Neuronal stem cell (in vitro differentiated cells): ENCODE results near the gene CCDC187.

Experiments used
- DNase-seq: peaks from one replicate; pipeline ENCODE4 v3.0.0-alpha.2; 2013; ENCODE audit warnings: low spot score
- H2AFZ ChIP-seq: one replicate; pipeline ENCODE4 v1.6.1; 2013; ENCODE audit warnings: mild to moderate bottlenecking, low read length, inconsistent platforms
- H2AK5ac ChIP-seq: 2 replicates; pipeline ENCODE4 v1.6.1; 2013; ENCODE audit warnings: low read depth, mild to moderate bottlenecking, inconsistent platforms, low read length, moderate library complexity, mixed read lengths
- H2BK120ac ChIP-seq: 2 replicates; pipeline ENCODE4 v1.6.1; 2013; ENCODE audit warnings: low read depth, mild to moderate bottlenecking, inconsistent platforms, low read length, moderate library complexity, mixed read lengths
- H2BK12ac ChIP-seq: one replicate; pipeline ENCODE4 v1.6.1; 2013; ENCODE audit warnings: low read length, inconsistent platforms
- H2BK15ac ChIP-seq: 2 replicates; pipeline ENCODE4 v1.6.1; 2013; ENCODE audit warnings: mild to moderate bottlenecking, low read length, inconsistent platforms, mixed read lengths
- H2BK5ac ChIP-seq: one replicate; pipeline ENCODE4 v1.6.1; 2013; ENCODE audit warnings: inconsistent platforms, mild to moderate bottlenecking, low read length, moderate library complexity
- H3K14ac ChIP-seq: one replicate; pipeline ENCODE4 v1.6.1; 2013; ENCODE audit warnings: low read length, inconsistent platforms
- H3K18ac ChIP-seq: 2 replicates; pipeline ENCODE4 v1.6.1; 2013; ENCODE audit warnings: low read length, inconsistent platforms
- H3K23ac ChIP-seq: 2 replicates; pipeline ENCODE4 v1.6.1; 2013; ENCODE audit warnings: low read depth, mild to moderate bottlenecking, mixed read lengths, low read length, inconsistent platforms; ENCODE audit not compliant: poor library complexity
- H3K27ac ChIP-seq: replicated peaks from 3 replicates; pipeline ENCODE4 v1.5.1; 2013; ENCODE audit warnings: low read length, inconsistent platforms
- H3K27me3 ChIP-seq, 3 experiments: 2 replicates each; pipeline ENCODE4 v1.6.1; 2013; ENCODE audit warnings: low read length in 3 of 3, mild to moderate bottlenecking in 2 of 3, inconsistent platforms in 1 of 3, low read depth in 1 of 3, mixed read lengths in 1 of 3, moderate library complexity in 1 of 3; ENCODE audit not compliant: control insufficient read depth in 3 of 3, insufficient read depth in 3 of 3
- H3K36me3 ChIP-seq, 2 donors: replicated peaks in 1 of 2; 2 replicates each; pipeline ENCODE4 v1.6.1; 2013; ENCODE audit warnings: low read length in 2 of 2; ENCODE audit not compliant: control insufficient read depth in 2 of 2, insufficient read depth in 2 of 2
- H3K4ac ChIP-seq: 2 replicates; pipeline ENCODE4 v1.6.1; 2013; ENCODE audit warnings: inconsistent platforms, mild to moderate bottlenecking, low read length, moderate library complexity
- H3K4me1 ChIP-seq, 2 donors: 1 replicate in 1 of 2; 2 replicates in 1 of 2; pipeline ENCODE4 v1.6.1; 2013; ENCODE audit warnings: low read length in 2 of 2, low read depth in 1 of 2; ENCODE audit not compliant: control insufficient read depth in 2 of 2, insufficient read depth in 1 of 2
- H3K4me2 ChIP-seq: one replicate; pipeline ENCODE4 v1.6.1; 2013; ENCODE audit warnings: mild to moderate bottlenecking, low read length, inconsistent platforms; ENCODE audit not compliant: insufficient read depth, poor library complexity, severe bottlenecking
- H3K4me3 ChIP-seq, 2 donors: 2 replicates each; pipeline ENCODE4 v1.5.1; 2013; ENCODE audit warnings: low read length in 2 of 2, mild to moderate bottlenecking in 2 of 2, inconsistent platforms in 1 of 2, moderate library complexity in 1 of 2
- H3K79me1 ChIP-seq: one replicate; pipeline ENCODE4 v1.6.1; 2013; ENCODE audit warnings: low read depth, mild to moderate bottlenecking, inconsistent platforms, low read length, moderate library complexity
- H3K9ac ChIP-seq: one replicate; pipeline ENCODE4 v1.6.1; 2013; ENCODE audit warnings: mild to moderate bottlenecking, low read depth, low read length, inconsistent platforms; ENCODE audit not compliant: poor library complexity
- H3K9me3 ChIP-seq, 2 donors: replicated peaks in 1 of 2; 2 replicates each; pipeline versions ENCODE3 to v1.6.1; 2013; ENCODE audit warnings: low read length in 2 of 2, mild to moderate bottlenecking in 2 of 2, inconsistent platforms in 1 of 2, low read depth in 1 of 2, mixed read lengths in 1 of 2, moderate library complexity in 1 of 2; ENCODE audit not compliant: control insufficient read depth in 2 of 2, insufficient read depth in 1 of 2
- H4K8ac ChIP-seq: one replicate; pipeline ENCODE4 v1.6.1; 2013; ENCODE audit warnings: low read depth, mild to moderate bottlenecking, inconsistent platforms, low read length, moderate library complexity
- H4K91ac ChIP-seq: one replicate; pipeline ENCODE4 v1.6.1; 2013; ENCODE audit warnings: low read length, low read depth, mild to moderate bottlenecking, inconsistent platforms; ENCODE audit not compliant: poor library complexity
- WGBS, 2 donors: extraction: QIAGEN DNeasy Blood & Tissue Kit; methylation state at CpG; one replicate each; pipeline ENCODE4 v1.1.7; 2013; ENCODE audit warnings: missing lambda C conversion rate in 2 of 2, mixed read lengths in 1 of 2; ENCODE audit not compliant: insufficient read length in 2 of 2, insufficient replicate concordance in 1 of 2; ENCODE audit errors: extremely low coverage in 2 of 2; 5-methylcytosine and 5-hydroxymethylcytosine counted together

CCDC187 gene

DNA sequence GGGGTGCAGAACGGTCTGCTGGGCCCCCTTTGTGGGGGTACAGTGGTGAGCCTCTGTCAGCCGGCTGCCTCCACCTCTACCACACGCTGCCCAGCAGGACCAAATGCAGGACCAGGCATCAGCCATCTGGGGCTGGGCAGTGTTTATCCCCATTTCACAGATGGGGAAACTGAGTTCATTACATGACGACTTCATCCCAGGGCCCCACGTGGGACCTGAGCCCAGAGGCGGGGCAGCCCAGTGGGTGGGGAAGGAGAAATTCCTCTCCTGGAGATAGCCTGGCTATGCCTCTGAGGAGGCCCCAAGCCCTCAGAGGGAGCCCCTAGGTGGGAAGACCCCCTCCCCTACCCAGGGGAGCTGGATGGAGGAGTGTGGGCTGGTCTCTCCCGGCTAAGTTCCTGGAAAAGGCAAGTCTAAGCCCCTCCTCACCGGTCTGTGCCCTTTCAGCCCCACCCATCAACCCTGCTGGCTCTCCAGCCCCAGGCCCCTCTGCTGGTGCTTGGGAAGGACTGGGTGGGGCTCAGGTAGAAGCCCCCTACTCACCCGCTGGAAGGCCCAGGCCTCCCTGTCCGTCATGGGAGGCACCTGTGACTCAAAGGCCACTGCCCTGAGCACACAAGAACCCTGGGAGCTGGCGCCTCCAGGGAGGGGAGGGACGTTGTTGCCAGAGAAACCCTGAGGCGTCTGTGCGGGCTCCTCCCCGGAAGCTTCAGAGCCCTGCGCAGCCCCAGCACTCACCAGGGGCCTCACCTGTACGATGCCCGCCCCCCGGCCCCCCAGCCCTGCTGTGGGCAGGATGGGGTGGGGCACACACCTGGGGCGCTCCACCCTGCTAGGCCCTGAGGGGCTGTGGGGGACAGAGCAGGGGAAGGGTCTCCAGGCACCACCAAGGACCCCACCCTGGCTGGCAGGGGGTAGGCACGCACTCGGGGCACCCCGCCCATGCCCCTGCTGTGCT lies 7.4 kb upstream of the CCDC187 start:
- Histone ChIP-seq H3K4me3 (no peak overlapping the region), H2BK12ac (no peak overlapping the region), H3K9ac (no peak overlapping the region), H3K27me3 (peaks cover 0 to 6% (median 0%) of the 10 kb centered on the region in 3 experiments), H3K79me1 (no peaks in the 10 kb centered on the region), H2BK120ac (no peak overlapping the region), H3K9me3 (peaks cover 20 to 26% of the 10 kb centered on the region in 2 donors), H3K4me2 (no peak overlapping the region), H2BK5ac (no peak overlapping the region), H3K14ac (no peak overlapping the region), H4K91ac (no peak overlapping the region), H3K23ac (peak overlapping the region; percentile 66), H4K8ac (no peak overlapping the region), H2AK5ac (peak overlapping the region; percentile 93), H3K27ac (no peak overlapping the region), H3K4ac (no peak overlapping the region), H3K4me1 (peaks cover 0 to 5% of the 10 kb centered on the region in 2 donors), H2BK15ac (peak overlapping the region; percentile 42), H2AFZ (peak overlapping the region; percentile 53), H3K36me3 (peaks cover 0 to 4% of the 10 kb centered on the region in 2 donors), H3K18ac (peak overlapping the region; percentile 49)
- no peak for DNase-seq
- no CpG with 5 or more reads among the region's 23 CpGs for WGBS, 2 donors

DNA sequence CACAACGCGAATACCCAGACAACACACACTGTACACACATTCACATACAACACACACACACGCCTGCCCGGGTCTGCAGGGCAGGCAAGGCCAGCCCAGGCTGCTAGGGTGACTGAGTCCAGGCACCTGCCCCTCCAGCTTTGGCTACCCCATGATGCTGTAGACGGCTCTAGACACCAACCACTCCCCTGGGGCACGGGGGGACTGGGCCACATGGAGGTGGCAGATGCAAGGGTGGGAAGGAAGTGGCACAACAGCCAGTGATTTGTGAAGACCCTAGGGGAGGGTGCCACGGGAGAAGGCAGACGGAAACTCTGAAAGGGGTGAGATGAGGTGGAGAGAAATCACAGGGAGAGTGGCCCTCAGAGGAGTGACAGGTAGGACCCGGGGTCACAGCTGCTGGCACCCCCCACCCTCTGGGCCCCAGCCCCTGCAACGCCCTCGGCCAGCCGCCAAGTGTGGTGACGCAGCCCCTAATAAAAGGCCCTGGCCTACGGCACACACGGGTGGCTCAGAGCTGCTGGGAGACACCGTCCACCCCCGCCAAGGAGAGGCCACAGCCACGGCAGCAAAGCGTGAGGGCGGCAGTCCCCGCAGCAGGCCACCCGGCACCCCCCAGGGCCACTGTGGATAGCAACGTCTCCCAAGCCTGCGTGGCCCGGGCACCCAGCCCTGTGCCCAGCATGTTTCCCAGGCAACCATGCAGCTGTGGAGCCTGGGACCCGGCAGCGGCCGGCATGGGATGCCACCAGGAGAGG lies 6.6 kb upstream of the CCDC187 start:
- Histone ChIP-seq H3K4me3 (no peak overlapping the region), H3K9ac (peak overlapping the region; percentile 50), H4K8ac (no peak overlapping the region), H3K14ac (no peak overlapping the region), H3K9me3 (peaks cover 12 to 20% of the 10 kb centered on the region in 2 donors), H3K4ac (no peak overlapping the region), H2BK120ac (no peak overlapping the region), H3K23ac (peak overlapping the region; percentile 66), H4K91ac (peak overlapping the region; percentile 28), H2AK5ac (peak overlapping the region; percentile 93), H2BK12ac (no peak overlapping the region), H3K4me2 (no peak overlapping the region), H2AFZ (no peak overlapping the region), H3K36me3 (peaks cover 0 to 4% of the 10 kb centered on the region in 2 donors), H3K27ac (no peak overlapping the region), H3K18ac (peak overlapping the region; percentile 54), H3K27me3 (peaks cover 0 to 7% (median 6%) of the 10 kb centered on the region in 3 experiments), H2BK15ac (peak overlapping the region; percentile 19), H2BK5ac (no peak overlapping the region), H3K79me1 (no peaks in the 10 kb centered on the region), H3K4me1 (peaks cover 0 to 5% of the 10 kb centered on the region in 2 donors)
- no CpG with 5 or more reads among the region's 28 CpGs for WGBS, 2 donors
- no peak for DNase-seq

DNA sequence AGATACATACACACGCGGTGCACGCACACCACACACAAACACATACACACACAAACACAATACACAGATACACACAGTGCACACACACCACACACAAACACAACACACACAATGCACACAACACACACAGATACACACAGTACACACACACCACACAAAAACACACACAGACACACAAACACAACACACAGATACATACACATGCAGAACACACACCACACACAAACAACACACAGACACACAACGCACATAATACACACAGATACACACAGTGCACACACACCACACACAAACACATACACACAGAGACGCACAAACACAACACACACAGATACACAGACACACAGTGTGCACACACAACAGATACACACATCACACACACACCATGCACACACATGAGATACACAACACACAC lies 5.9 kb upstream of the CCDC187 start:
- peaks cover 0 to 4% of the 10 kb centered on the region in 2 donors for H3K36me3 ChIP-seq
- H2BK12ac ChIP-seq: no peak overlapping the region
- H3K27me3 ChIP-seq: peaks cover 0 to 13% (median 6%) of the 10 kb centered on the region in 3 experiments
- H2AK5ac ChIP-seq: peak overlapping the region; percentile 47
- peaks cover 6 to 14% of the 10 kb centered on the region in 2 donors for H3K9me3 ChIP-seq
- no peak overlapping the region for H3K14ac ChIP-seq
- H3K9ac ChIP-seq: peak overlapping the region; percentile 50
- H3K23ac ChIP-seq: peak overlapping the region; percentile 66
- H4K91ac ChIP-seq: peak overlapping the region; percentile 28
- no CpG with 5 or more reads among the region's 5 CpGs for WGBS, 2 donors
- H2AFZ ChIP-seq: no peak overlapping the region
- H3K79me1 ChIP-seq: no peaks in the 10 kb centered on the region
- H3K4me3 ChIP-seq: peak overlapping the region in 1 of 2 donors; percentile 54
- H2BK15ac ChIP-seq: no peak overlapping the region
- DNase-seq: no peak
- H2BK120ac ChIP-seq: no peak overlapping the region
- peaks cover 0 to 5% of the 10 kb centered on the region in 2 donors for H3K4me1 ChIP-seq
- no peak overlapping the region for H3K18ac ChIP-seq
- H4K8ac ChIP-seq: no peak overlapping the region
- H3K4me2 ChIP-seq: no peak overlapping the region
- no peak overlapping the region for H2BK5ac ChIP-seq
- no peak overlapping the region for H3K27ac ChIP-seq
- no peak overlapping the region for H3K4ac ChIP-seq
